Pancreas (tissue), 10 donors: ENCODE results near the gene TSEN34. TPM values are rescaled to one million over a fixed set of nuclear protein-coding genes. Genes with fewer than 3 reads are reported as not detected.
A peak's percentile ranks its signal among the peaks of the same experiment; 100 is the strongest.

Source experiments
- ATAC-seq, 4 donors: fragments of 200-7000 bp; cut with Tn5 transposase; one replicate each; pipeline versions ENCODE4 v1.8.0 to v1.9.1; 2020; ENCODE audit warnings: mild to moderate bottlenecking in 4 of 4, moderate library complexity in 4 of 4
- DNase-seq, 6 donors: peaks; one replicate each; pipeline ENCODE4 v3.0.0-alpha.2; 2020
- FAIRE-seq: peaks from 2 replicates; lab custom pipeline; 2012; peaks lifted over from hg19 to GRCh38; lab: Jason Lieb, UNC
- H3K27ac ChIP-seq, 4 donors: fragments of 200-600 bp; sonication (generic); 1 replicate in 3 of 4; 2 replicates in 1 of 4; pipeline versions ENCODE4 v1.5.0 to v1.8.0; 2020
- H3K27me3 ChIP-seq, 4 donors: fragments of 200-600 bp; one replicate each; pipeline ENCODE4 v1.8.0; 2021
- H3K36me3 ChIP-seq, 3 donors: fragments of 200-600 bp; sonication (generic) in 1 of 3; one replicate each; pipeline versions ENCODE4 v1.5.0 to v1.8.0; 2020 to 2021
- H3K4me1 ChIP-seq, 3 donors: fragments of 200-600 bp; one replicate each; pipeline ENCODE4 v1.8.0; 2021
- H3K4me3 ChIP-seq, 4 donors: fragments of 200-600 bp; sonication (generic) in 2 of 4; one replicate each; pipeline versions ENCODE4 v1.5.0 to v1.8.0; 2020 to 2021
- H3K9me3 ChIP-seq, 4 donors: fragments of 200-600 bp; one replicate each; pipeline ENCODE4 v1.8.0; 2021
- WGBS, 2 donors: extraction: QIAGEN DNeasy Blood & Tissue Kit; methylation state at CpG; one replicate each; pipeline ENCODE4 v1.1.7; 2013; 5-methylcytosine and 5-hydroxymethylcytosine counted together
- intact Hi-C, 3 donors: fragments of 100-400 bp; cut with DNase I; formaldehyde crosslinking; loops; one replicate each; pipeline versions ENCODE4 v1.11.1 to v1.14.2; 2022
- polyA plus RNA-seq, 2 donors: library from polyadenylated mRNA; stranded (reverse); fragments of 200-250 nt; gene quantifications; one replicate each; pipeline ENCODE4 v1.2.3, GENCODE V29; 2013
- total RNA-seq, 6 donors: library from RNA; stranded (reverse); fragmentation: NEBNext Ultra II Directional in 4 of 6; extraction: Animal tissue kit (Norgen Biotek cat#: 25700) in 4 of 6; gene quantifications; one replicate each; pipeline versions ENCODE4 v1.2.1 to v1.2.4, GENCODE V29; 2021 to 2023
- TF ChIP-seq, protein P1 (sequence below), 4 donors: fragments of 200-600 bp; sonication (generic) in 3 of 4; IDR thresholded peaks; one replicate each; pipeline versions ENCODE4 v1.5.0 to v1.8.0; 2021; ENCODE audit warnings: antibody characterized with exemption in 4 of 4
- donor health status: healthy with polysubstance abuse.
- donor health status: DM: no; HTN: no; CAD: no; lungs with moderate emphysema.
- donor health status: DM: no; HTN: no; CAD: no.
- donor health status: control.
- donor health status: control.
- donor health status: Bipolar disorder and iron deficiency.
- donor health status: DM: yes; HTN: yes; CAD: no.
- donor health status: DM: no; HTN: no; CAD: no.
- donor health status: DM: no; HTN: no; CAD: no.
- donor health status: DM: yes; HTN: yes; CAD: no.

The TSEN34 gene
- total RNA-seq, result 10 to 100 TPM; 16.8 to 24.7 (median 19.4) TPM
- 10 to 100 TPM; 19.5 to 33.3 TPM for polyA plus RNA-seq

DNA sequence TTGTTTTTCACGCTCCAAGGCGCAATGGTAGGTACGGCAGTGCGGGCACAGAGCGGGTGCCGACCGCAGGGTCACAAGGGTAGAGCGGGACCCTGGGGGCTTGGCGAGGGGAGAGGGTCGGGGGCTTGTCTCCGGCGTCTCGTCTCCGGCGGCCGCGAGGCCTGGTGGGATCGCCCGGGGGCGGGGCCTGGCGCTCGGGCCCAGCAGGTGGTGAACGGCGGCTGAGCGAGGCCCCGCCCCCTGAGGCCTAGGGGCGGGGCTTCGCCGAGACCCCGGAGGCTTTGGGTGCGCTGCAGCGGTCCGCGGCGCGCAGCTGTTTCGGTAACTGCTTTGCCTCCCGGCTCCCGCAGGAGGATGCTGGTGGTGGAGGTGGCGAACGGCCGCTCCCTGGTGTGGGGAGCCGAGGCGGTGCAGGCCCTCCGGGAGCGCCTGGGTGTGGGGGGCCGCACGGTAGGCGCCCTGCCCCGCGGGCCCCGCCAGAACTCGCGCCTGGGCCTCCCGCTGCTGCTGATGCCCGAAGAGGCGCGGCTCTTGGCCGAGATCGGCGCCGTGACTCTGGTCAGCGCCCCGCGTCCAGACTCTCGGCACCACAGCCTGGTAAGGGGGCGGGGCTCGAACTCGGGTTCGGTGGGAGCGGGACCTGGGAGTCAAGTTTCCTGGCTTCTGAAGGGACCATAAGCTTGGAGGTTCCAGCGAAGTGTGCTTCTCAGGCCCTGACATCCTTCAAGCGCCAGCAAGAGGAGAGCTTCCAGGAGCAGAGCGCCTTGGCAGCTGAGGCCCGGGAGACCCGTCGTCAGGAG lies at the start of gene TSEN34:
TSS of gene TSEN34 (plus strand) at position 298 of the 800 bp plus-strand sequence. CDS start at position 355, 57 bp downstream.
- Histone ChIP-seq H3K27ac (peak within 1 kb of the TSS; percentile 98 to 100 (median 99)), H3K9me3 (no peaks in the 10 kb centered on the region), H3K4me1 (peaks cover 17 to 27% (median 22%) of the 10 kb centered on the region in 3 donors), H3K36me3 (peaks cover 0 to 6% (median 5%) of the 10 kb centered on the region in 3 donors), H3K4me3 (peak within 1 kb of the TSS; percentile 62 to 91 (median 78)), H3K27me3 (no peaks in the 10 kb centered on the region)
- intact Hi-C loops, result no loop called here
- 0 to 1% methylated on average over 71 to 77 of the region's 77 CpGs for WGBS, 2 donors
- TF ChIP-seq, protein P1, sequence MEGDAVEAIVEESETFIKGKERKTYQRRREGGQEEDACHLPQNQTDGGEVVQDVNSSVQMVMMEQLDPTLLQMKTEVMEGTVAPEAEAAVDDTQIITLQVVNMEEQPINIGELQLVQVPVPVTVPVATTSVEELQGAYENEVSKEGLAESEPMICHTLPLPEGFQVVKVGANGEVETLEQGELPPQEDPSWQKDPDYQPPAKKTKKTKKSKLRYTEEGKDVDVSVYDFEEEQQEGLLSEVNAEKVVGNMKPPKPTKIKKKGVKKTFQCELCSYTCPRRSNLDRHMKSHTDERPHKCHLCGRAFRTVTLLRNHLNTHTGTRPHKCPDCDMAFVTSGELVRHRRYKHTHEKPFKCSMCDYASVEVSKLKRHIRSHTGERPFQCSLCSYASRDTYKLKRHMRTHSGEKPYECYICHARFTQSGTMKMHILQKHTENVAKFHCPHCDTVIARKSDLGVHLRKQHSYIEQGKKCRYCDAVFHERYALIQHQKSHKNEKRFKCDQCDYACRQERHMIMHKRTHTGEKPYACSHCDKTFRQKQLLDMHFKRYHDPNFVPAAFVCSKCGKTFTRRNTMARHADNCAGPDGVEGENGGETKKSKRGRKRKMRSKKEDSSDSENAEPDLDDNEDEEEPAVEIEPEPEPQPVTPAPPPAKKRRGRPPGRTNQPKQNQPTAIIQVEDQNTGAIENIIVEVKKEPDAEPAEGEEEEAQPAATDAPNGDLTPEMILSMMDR (IDR thresholded peaks at IDR 0.05), result no peak
- peak in 5 of 6 donors; percentile 71 to 96 (median 94) for DNase-seq
- ATAC-seq, result peak; percentile 40 to 57 (median 50)
- FAIRE-seq, result no peak

DNA sequence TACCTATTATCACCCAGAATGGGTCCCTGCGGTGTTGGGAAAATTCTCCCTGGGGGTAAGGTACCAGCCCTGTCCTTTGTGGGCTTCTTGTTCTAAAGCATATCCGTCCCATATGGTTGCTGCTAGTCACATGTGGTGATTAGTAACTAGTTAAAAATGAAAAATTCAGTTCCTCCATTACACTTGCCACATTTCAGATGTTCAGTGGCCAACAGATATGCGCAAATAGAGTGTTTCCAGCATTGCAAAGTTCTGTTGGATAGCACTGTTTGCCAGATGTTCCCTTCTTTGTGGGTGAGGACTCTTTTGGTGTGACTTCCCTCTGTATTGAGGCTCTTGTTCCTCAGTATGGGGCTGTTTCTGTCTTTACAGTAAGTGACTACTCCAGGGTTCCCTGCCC lies 49.8 kb upstream of the TSEN34 start:
- DNase-seq (no peak), FAIRE-seq (no peak), ATAC-seq (no peak)
- TF ChIP-seq, protein P1 (IDR thresholded peaks at IDR 0.05), result no peak
- H3K4me3 ChIP-seq, result no peak overlapping the region
- H3K4me1 ChIP-seq, result peaks cover 0 to 14% (median 0%) of the 10 kb centered on the region in 3 donors
- intact Hi-C loops, result no loop called here
- no peaks in the 10 kb centered on the region for H3K27me3 ChIP-seq
- WGBS, 2 donors, result 83 to 84% methylated on average over 3 of the region's 3 CpGs
- H3K9me3 ChIP-seq, result no peaks in the 10 kb centered on the region
- H3K36me3 ChIP-seq, result peaks cover 9 to 39% (median 25%) of the 10 kb centered on the region in 3 donors
- no peak overlapping the region for H3K27ac ChIP-seq

DNA sequence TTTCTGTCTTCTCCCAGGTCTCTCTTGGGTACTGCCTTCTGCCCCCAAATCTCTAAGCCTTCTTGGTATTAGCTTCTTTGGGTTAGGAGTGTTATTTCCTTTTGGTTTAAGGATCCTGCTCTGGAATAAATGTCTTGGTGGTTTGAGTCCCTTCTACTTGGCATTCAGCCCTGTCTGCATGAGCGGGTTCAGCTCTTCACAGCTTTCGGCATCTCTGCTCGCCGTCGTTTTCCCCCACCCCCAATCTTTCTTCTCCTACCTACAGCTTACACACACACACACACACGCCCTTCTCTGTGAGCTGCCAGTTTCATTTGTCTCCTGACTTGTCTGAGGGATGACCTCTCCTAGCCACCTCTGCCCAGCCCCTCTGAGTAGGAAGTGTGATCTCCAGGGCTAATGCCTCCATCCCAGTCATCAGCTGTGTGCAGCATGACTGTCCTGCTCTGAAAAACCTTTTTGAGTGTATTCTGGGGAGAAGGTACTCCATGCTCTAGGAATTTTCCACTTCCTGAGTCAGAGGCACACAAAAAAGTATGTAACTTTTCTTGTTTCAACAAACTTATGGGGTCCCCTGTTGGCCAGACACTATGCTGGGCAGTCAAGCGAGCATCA lies 48.8 kb upstream of the TSEN34 start:
- Histone ChIP-seq H3K27me3 (no peaks in the 10 kb centered on the region), H3K36me3 (peaks cover 9 to 47% (median 33%) of the 10 kb centered on the region in 3 donors), H3K4me3 (no peak overlapping the region), H3K27ac (no peak overlapping the region), H3K9me3 (no peaks in the 10 kb centered on the region), H3K4me1 (peaks cover 0 to 14% (median 0%) of the 10 kb centered on the region in 3 donors)
- DNase-seq (no peak), FAIRE-seq (no peak), ATAC-seq (no peak)
- WGBS, 2 donors, result 79 to 81% methylated on average over 7 of the region's 7 CpGs
- intact Hi-C loops, result no loop called here
- TF ChIP-seq, protein P1 (IDR thresholded peaks at IDR 0.05), result no peak

DNA sequence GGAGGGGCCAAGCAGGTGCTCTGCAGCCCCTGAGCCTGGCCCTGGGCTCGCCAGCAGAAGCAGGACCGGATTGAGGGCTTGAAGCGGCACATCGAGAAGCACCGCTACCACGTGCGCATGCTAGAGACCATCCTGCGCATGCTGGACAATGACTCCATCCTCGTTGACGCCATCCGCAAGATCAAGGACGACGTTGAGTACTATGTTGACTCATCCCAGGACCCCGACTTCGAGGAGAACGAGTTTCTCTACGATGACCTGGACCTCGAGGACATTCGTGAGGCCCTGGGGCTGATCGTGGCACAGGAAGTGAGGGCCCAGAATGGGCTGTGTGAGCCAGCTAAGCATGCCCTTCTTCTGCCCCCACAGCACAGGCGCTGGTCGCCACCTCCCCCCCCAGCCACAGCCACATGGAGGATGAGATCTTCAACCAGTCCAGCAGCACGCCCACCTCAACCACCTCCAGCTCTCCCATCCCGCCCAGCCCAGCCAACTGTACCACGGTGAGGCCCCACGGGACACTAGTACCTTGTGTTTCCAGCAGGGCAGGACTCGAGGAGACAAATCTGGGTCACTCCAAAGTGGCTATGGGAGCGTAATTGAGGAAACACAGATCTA lies 45.5 kb upstream of the TSEN34 start:
- FAIRE-seq (no peak), ATAC-seq (no peak), DNase-seq (no peak)
- no peak overlapping the region for H3K27ac ChIP-seq
- 91 to 92% methylated on average over 28 of the region's 28 CpGs for WGBS, 2 donors
- H3K4me3 ChIP-seq, result no peak overlapping the region
- H3K9me3 ChIP-seq, result no peaks in the 10 kb centered on the region
- TF ChIP-seq, protein P1 (IDR thresholded peaks at IDR 0.05), result no peak
- H3K36me3 ChIP-seq, result peaks cover 9 to 62% (median 53%) of the 10 kb centered on the region in 3 donors
- H3K4me1 ChIP-seq, result peaks cover 0 to 4% (median 0%) of the 10 kb centered on the region in 3 donors
- intact Hi-C loops, result no loop called here
- no peaks in the 10 kb centered on the region for H3K27me3 ChIP-seq
